HG03457 (cell line): Measurements from ENCODE around the gene DEF6.

Experiments
- ATAC-seq: cut with Tn5 transposase; IDR thresholded peaks from one replicate; pipeline ENCODE4 v1.9.1; 2021; ENCODE audit warnings: moderate number of reproducible peaks; ENCODE audit not compliant: unreplicated experiment

DEF6 gene

DNA sequence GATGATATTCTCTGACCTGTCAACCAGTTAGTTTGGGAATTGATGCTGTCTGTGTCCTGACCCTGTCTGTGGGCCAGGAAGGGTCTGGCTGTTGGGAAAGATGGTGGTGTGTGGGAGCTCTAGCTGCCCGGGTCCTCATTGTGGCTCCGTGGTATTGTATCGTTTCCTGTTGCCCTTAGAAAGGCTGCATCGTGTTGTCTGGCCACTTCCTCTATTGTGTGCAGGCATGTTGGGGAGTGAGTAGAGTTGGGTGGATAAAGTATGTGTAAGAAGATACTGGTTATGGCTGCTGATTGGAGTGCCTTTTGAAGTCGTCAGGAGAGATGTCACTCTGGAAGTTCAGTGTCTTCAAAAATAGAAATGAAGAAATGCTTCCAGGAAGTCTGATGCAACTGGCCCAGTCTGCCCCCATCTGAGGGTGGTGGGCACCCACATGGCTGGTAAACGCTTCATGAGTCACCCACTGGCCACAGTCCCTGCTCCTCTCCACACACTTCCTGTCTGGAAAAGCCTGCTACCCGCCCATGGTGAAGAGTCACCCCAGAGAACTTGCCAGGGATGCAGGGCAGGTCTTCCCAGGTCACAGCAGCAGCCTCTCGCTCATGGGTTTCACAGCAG, 72.6 kb downstream of the DEF6 start:
- ATAC-seq = no peak

DNA sequence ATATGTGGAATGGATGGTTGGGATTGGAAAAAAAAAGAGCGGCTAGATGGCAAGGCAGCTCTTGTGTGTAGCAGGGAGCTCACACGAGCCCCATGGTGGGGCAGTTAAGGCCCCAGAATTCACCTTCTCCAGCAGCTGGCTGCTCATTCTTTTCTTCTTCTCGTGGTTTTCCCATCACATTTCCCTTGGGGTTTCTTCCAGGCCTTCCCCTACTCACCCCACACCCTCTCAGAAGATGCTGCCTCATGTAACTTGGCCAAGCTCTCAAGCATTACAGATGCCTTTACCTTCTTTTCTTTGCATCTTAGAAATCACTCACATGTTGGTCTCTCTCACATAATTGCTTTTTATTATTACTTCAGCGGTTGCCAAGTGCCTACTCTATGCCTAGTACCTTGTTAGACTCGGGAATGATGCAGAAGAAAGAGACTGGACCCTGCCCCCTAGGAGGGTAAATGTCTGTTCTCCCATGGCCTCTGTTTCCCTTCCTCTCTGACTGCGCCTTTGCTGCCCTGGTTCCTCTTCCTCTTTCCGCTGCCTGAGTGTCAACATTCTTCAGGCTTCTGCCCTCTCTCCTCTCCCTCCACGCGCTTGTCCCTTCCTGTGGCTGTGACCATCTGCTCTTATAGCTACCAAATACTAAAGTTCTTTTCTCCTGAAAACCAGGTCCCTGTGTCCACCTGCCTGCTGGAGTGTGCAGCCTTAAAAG, 73.3 kb downstream of the DEF6 start:
- ATAC-seq = no peak
